ENCODE results near the gene ITPKA. TPM values are rescaled to one million over a fixed set of nuclear protein-coding genes. Genes with fewer than 3 reads are reported as not detected.

Gene ITPKA
- total RNA-seq, 1 donor from 2014 or later = not detected

- no peaks in the 10 kb centered on the region for H3K27me3 Mint-ChIP-seq (ENCODE audit: unreplicated experiment)
- no peaks in the 10 kb centered on the region for H3K9me3 Mint-ChIP-seq (ENCODE audit: unreplicated experiment)
- H3K4me3 Mint-ChIP-seq (ENCODE audit: unreplicated experiment) = no peak overlapping the region
- TF ChIP-seq CTCF (IDR thresholded peaks at IDR 0.05) = no peak
- no peaks in the 10 kb centered on the region for H3K4me1 Mint-ChIP-seq (ENCODE audit: unreplicated experiment)
- H3K36me3 Mint-ChIP-seq (ENCODE audit: unreplicated experiment) = peaks cover 21% of the 10 kb centered on the region
- no peak overlapping the region for H3K27ac Mint-ChIP-seq (ENCODE audit: unreplicated experiment)
- no peak for DNase-seq (ENCODE audit: extremely low spot score, unreplicated experiment)
Observed at GRCh38 chr15:41535544-41535943, 41.9 kb downstream of the ITPKA start.

DNA sequence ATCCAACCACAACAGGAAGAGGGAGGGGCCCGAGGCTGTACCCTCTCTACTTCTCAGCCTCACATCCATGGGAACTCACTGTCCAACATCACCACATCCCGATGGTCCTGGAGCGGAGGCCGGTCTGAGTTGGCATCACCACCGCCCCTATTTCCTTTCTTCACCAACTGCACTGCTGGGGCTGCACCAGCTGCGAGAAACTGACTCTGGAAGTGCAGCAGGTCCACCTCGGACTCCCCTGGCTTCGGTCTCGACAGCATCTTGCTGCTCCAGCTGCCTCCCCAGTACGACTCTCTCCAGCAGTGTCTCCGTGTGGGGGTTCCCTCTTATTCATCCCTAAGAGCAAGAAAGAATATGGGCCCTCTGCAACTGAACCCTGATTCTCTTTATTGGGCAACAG is 43.2 kb downstream of the ITPKA start:
- no peaks in the 10 kb centered on the region for H3K27me3 Mint-ChIP-seq (ENCODE audit: unreplicated experiment)
- no peak for DNase-seq (ENCODE audit: extremely low spot score, unreplicated experiment)
- no peaks in the 10 kb centered on the region for H3K9me3 Mint-ChIP-seq (ENCODE audit: unreplicated experiment)
- TF ChIP-seq CTCF (IDR thresholded peaks at IDR 0.05) = no peak
- no peak overlapping the region for H3K27ac Mint-ChIP-seq (ENCODE audit: unreplicated experiment)
- no peaks in the 10 kb centered on the region for H3K4me1 Mint-ChIP-seq (ENCODE audit: unreplicated experiment)
- no peak overlapping the region for H3K4me3 Mint-ChIP-seq (ENCODE audit: unreplicated experiment)
- peaks cover 17% of the 10 kb centered on the region for H3K36me3 Mint-ChIP-seq (ENCODE audit: unreplicated experiment)

DNA sequence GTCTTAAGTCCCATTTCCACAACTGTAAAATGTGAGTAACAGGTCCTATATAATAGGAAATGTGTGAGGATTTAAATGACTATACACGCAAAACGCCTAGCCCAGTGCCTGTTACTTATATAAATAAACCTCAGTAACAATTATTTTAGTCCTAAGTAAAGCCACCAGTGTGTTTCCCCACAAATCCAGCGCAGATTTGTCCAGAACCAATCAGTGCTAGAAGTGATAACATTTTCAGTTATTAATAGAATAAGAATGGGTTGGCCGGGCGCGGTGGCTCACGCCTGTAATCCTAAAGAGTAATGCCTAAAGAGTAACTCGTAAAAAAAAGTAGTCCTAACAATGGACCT is 49.8 kb downstream of the ITPKA start:
- no peak for DNase-seq (ENCODE audit: extremely low spot score, unreplicated experiment)
- H3K27ac Mint-ChIP-seq (ENCODE audit: unreplicated experiment) = peak overlapping the region; percentile 95
- H3K4me1 Mint-ChIP-seq (ENCODE audit: unreplicated experiment) = peaks cover 7% of the 10 kb centered on the region
- no peak for TF ChIP-seq CTCF (IDR thresholded peaks at IDR 0.05)
- no peaks in the 10 kb centered on the region for H3K27me3 Mint-ChIP-seq (ENCODE audit: unreplicated experiment)
- H3K36me3 Mint-ChIP-seq (ENCODE audit: unreplicated experiment) = no peaks in the 10 kb centered on the region
- no peaks in the 10 kb centered on the region for H3K9me3 Mint-ChIP-seq (ENCODE audit: unreplicated experiment)
- H3K4me3 Mint-ChIP-seq (ENCODE audit: unreplicated experiment) = peak overlapping the region; percentile 97

- H3K36me3 Mint-ChIP-seq (ENCODE audit: unreplicated experiment) = no peaks in the 10 kb centered on the region
- H3K4me1 Mint-ChIP-seq (ENCODE audit: unreplicated experiment) = peaks cover 7% of the 10 kb centered on the region
- no peak for DNase-seq (ENCODE audit: extremely low spot score, unreplicated experiment)
- H3K27ac Mint-ChIP-seq (ENCODE audit: unreplicated experiment) = no peak overlapping the region
- no peak for TF ChIP-seq CTCF (IDR thresholded peaks at IDR 0.05)
- peak overlapping the region; percentile 97 for H3K4me3 Mint-ChIP-seq (ENCODE audit: unreplicated experiment)
- no peaks in the 10 kb centered on the region for H3K9me3 Mint-ChIP-seq (ENCODE audit: unreplicated experiment)
- H3K27me3 Mint-ChIP-seq (ENCODE audit: unreplicated experiment) = no peaks in the 10 kb centered on the region
Observed at GRCh38 chr15:41544650-41545015, 51.0 kb downstream of the ITPKA start.

DNA sequence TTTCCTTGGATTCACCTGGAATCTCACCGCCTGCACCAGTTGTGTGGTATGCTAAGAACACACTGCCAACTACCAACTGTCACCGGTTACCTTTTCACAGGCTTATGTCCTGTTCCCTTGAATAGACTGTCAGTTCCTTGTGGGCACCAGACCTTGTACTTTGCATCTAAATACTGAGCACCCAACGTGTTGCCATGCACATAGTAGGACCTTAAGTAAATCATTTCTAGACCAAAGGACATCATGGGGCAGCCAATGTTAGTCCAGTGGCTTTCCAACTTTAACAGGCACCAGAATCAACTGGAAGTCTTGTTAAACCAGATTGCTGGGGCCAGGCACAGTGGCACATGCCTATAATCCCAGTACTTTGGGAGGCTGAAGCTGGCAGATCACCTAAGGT is 51.5 kb downstream of the ITPKA start:
- no peaks in the 10 kb centered on the region for H3K36me3 Mint-ChIP-seq (ENCODE audit: unreplicated experiment)
- H3K9me3 Mint-ChIP-seq (ENCODE audit: unreplicated experiment) = no peaks in the 10 kb centered on the region
- H3K4me1 Mint-ChIP-seq (ENCODE audit: unreplicated experiment) = peaks cover 7% of the 10 kb centered on the region
- no peak for TF ChIP-seq CTCF (IDR thresholded peaks at IDR 0.05)
- peak overlapping the region; percentile 97 for H3K4me3 Mint-ChIP-seq (ENCODE audit: unreplicated experiment)
- no peaks in the 10 kb centered on the region for H3K27me3 Mint-ChIP-seq (ENCODE audit: unreplicated experiment)
- no peak overlapping the region for H3K27ac Mint-ChIP-seq (ENCODE audit: unreplicated experiment)
- DNase-seq (ENCODE audit: extremely low spot score, unreplicated experiment) = no peak
